ENCODE measurements around the gene BRD2.

The BRD2 gene

GRCh38 chr6:32950010-32950409, 18.4 kb upstream of the BRD2 start:
- H3K9me3 ChIP-seq (ENCODE audit: insufficient read depth, low read length) = 0 out of 2 replicates have a peak, but pooled peaks cover 5% of the 10 kb centered on the region
- no peak overlapping the region for H3K9ac ChIP-seq (ENCODE audit: insufficient read length, low read depth)
- H3K4me3 ChIP-seq (ENCODE audit: insufficient read length, low read depth) = no peak overlapping the region
- H3K36me3 ChIP-seq (ENCODE audit: insufficient read depth, insufficient read length, low read length) = no peaks in the 10 kb centered on the region
- TF ChIP-seq ZNF274 (IDR thresholded peaks at IDR 0.05; ENCODE audit: low read depth, low read length) = no peak
- no peak for DNase-seq (ENCODE audit: low read depth, low spot score)
- H3K27me3 ChIP-seq (ENCODE audit: insufficient read depth, insufficient read length) = no peaks in the 10 kb centered on the region
- H3K4me1 ChIP-seq (ENCODE audit: insufficient read depth, insufficient read length) = no peaks in the 10 kb centered on the region

GRCh38 chr6:32950449-32950848, 17.9 kb upstream of the BRD2 start:
- H3K4me1 ChIP-seq (ENCODE audit: insufficient read depth, insufficient read length) = no peaks in the 10 kb centered on the region
- no peak overlapping the region for H3K4me3 ChIP-seq (ENCODE audit: insufficient read length, low read depth)
- H3K27me3 ChIP-seq (ENCODE audit: insufficient read depth, insufficient read length) = no peaks in the 10 kb centered on the region
- 0 out of 2 replicates have a peak, but pooled peaks cover 5% of the 10 kb centered on the region for H3K9me3 ChIP-seq (ENCODE audit: insufficient read depth, low read length)
- TF ChIP-seq SUZ12 (IDR thresholded peaks at IDR 0.05; ENCODE audit: extremely low read depth, insufficient read depth, insufficient read length) (no peak), ZNF274 (IDR thresholded peaks at IDR 0.05; ENCODE audit: low read depth, low read length) (no peak), YY1 (IDR thresholded peaks at IDR 0.05; ENCODE audit: insufficient read depth, insufficient read length) (no peak)
- H3K9ac ChIP-seq (ENCODE audit: insufficient read length, low read depth) = no peak overlapping the region
- no peak for DNase-seq (ENCODE audit: low read depth, low spot score)
- no peaks in the 10 kb centered on the region for H3K36me3 ChIP-seq (ENCODE audit: insufficient read depth, insufficient read length, low read length)

DNA sequence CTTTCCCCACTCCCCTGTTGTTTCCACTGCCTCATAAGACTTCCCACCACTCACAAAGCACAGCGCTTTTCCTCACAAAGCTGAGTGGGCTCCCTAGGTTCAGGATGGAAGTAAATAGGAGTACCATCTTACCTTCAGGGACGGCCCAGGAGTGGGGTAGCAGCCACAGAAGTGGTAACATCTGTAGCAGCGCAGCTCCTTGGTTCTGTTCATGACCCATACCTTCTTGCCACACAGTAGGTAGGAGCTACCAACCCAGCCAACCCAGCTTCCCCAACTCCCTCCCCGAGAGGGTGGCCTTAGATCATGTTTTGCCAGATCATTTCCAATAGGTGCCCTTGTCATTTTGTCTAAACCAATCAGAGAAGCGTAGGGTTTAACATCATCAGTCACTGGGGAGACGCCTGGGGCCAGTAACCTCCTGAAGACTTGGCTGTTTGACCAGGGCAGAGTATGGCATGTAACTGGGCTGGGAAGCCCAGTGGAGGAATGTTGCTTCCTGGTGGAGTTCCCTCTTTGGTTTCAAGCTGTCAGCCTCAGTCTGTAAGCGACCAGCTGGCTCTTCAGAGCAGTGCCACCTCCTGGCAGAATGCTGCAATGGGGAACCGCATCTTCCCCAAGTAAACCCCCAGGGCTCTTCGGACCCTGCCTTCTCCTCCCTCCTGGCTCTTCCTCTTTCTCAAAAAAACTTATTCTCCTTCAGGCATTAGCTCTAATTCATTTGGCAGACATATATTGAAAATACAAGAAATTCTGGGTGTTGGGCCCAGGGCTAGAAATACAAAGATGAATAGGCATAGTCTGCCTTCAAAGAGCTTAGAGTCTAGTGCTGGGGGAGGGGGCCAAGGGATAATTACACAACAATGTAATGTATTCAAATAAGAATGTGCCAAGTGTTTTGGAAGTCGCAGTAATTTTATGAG, 15.3 kb upstream of the BRD2 start, which contains the start of gene HLA-DMA:
Gene HLA-DMA, minus strand, starts transcription at position 281 of the 923 bp plus-strand sequence. Its CDS starts 61 bp downstream, at position 220.
- no peaks in the 10 kb centered on the region for H3K27me3 ChIP-seq (ENCODE audit: insufficient read depth, insufficient read length)
- no peaks in the 10 kb centered on the region for H3K36me3 ChIP-seq (ENCODE audit: insufficient read depth, insufficient read length, low read length)
- H3K9me3 ChIP-seq (ENCODE audit: insufficient read depth, low read length) = no peaks in the 10 kb centered on the region
- DNase-seq (ENCODE audit: low read depth, low spot score) = no peak
- H3K4me1 ChIP-seq (ENCODE audit: insufficient read depth, insufficient read length) = no peaks in the 10 kb centered on the region
- H3K9ac ChIP-seq (ENCODE audit: insufficient read length, low read depth) = no peak within 1 kb of the TSS
- H3K4me3 ChIP-seq (ENCODE audit: insufficient read length, low read depth) = no peak within 1 kb of the TSS
- TF ChIP-seq SUZ12 (IDR thresholded peaks at IDR 0.05; ENCODE audit: extremely low read depth, insufficient read depth, insufficient read length) (no peak), ZNF274 (IDR thresholded peaks at IDR 0.05; ENCODE audit: low read depth, low read length) (no peak), YY1 (IDR thresholded peaks at IDR 0.05; ENCODE audit: insufficient read depth, insufficient read length) (no peak)

DNA sequence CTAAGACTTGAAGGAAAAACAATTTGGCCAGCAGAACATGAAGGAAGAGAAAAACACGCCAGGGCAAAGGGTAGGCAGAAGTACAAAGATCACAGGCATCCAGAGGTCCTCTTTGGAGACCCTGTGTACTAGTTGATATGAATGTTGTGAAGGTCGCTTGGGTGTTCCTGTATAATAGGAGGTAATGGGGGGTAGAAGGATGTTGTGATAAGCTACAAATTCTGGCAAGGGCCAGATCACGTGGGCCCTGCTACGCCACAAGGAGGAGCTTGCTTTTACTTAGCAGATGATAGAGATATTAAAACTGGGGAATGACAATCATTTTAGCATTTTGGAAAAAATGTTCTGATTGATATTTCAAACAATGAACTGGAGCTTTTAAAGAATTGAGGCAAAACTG, 14.6 kb upstream of the BRD2 start:
- Histone ChIP-seq H3K4me3 (ENCODE audit: insufficient read length, low read depth) (no peak overlapping the region), H3K9me3 (ENCODE audit: insufficient read depth, low read length) (no peaks in the 10 kb centered on the region), H3K9ac (ENCODE audit: insufficient read length, low read depth) (no peak overlapping the region), H3K36me3 (ENCODE audit: insufficient read depth, insufficient read length, low read length) (peaks cover 4% of the 10 kb centered on the region), H3K27me3 (ENCODE audit: insufficient read depth, insufficient read length) (no peaks in the 10 kb centered on the region), H3K4me1 (ENCODE audit: insufficient read depth, insufficient read length) (no peaks in the 10 kb centered on the region)
- TF ChIP-seq YY1 (IDR thresholded peaks at IDR 0.05; ENCODE audit: insufficient read depth, insufficient read length) (no peak), ZNF274 (IDR thresholded peaks at IDR 0.05; ENCODE audit: low read depth, low read length) (no peak), SUZ12 (IDR thresholded peaks at IDR 0.05; ENCODE audit: extremely low read depth, insufficient read depth, insufficient read length) (no peak)
- no peak for DNase-seq (ENCODE audit: low read depth, low spot score)

DNA sequence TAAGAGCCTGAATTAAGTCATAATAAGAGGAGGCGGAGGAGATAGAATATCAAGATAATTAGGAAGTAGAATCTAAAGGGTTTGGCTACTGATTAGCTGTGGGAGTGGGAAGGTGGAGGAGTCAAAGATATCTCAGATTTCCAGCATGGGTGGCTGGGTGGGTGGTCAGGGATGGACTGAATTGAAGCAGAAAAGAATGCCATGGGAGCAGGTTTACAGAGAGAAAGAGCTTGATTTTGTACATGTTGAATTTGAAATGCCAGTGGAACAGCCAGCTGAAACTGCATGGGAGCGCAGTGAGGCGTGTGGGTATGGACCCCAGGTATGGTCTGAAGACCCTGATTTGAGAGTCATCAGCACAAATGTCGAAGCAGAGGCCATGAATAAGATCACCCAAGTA, 14.1 kb upstream of the BRD2 start:
- Histone ChIP-seq H3K9me3 (ENCODE audit: insufficient read depth, low read length) (no peaks in the 10 kb centered on the region), H3K27me3 (ENCODE audit: insufficient read depth, insufficient read length) (no peaks in the 10 kb centered on the region), H3K4me3 (ENCODE audit: insufficient read length, low read depth) (no peak overlapping the region), H3K36me3 (ENCODE audit: insufficient read depth, insufficient read length, low read length) (peaks cover 4% of the 10 kb centered on the region), H3K9ac (ENCODE audit: insufficient read length, low read depth) (no peak overlapping the region), H3K4me1 (ENCODE audit: insufficient read depth, insufficient read length) (no peaks in the 10 kb centered on the region)
- TF ChIP-seq SUZ12 (IDR thresholded peaks at IDR 0.05; ENCODE audit: extremely low read depth, insufficient read depth, insufficient read length) (no peak), YY1 (IDR thresholded peaks at IDR 0.05; ENCODE audit: insufficient read depth, insufficient read length) (no peak), ZNF274 (IDR thresholded peaks at IDR 0.05; ENCODE audit: low read depth, low read length) (no peak)
- no peak for DNase-seq (ENCODE audit: low read depth, low spot score)

DNA sequence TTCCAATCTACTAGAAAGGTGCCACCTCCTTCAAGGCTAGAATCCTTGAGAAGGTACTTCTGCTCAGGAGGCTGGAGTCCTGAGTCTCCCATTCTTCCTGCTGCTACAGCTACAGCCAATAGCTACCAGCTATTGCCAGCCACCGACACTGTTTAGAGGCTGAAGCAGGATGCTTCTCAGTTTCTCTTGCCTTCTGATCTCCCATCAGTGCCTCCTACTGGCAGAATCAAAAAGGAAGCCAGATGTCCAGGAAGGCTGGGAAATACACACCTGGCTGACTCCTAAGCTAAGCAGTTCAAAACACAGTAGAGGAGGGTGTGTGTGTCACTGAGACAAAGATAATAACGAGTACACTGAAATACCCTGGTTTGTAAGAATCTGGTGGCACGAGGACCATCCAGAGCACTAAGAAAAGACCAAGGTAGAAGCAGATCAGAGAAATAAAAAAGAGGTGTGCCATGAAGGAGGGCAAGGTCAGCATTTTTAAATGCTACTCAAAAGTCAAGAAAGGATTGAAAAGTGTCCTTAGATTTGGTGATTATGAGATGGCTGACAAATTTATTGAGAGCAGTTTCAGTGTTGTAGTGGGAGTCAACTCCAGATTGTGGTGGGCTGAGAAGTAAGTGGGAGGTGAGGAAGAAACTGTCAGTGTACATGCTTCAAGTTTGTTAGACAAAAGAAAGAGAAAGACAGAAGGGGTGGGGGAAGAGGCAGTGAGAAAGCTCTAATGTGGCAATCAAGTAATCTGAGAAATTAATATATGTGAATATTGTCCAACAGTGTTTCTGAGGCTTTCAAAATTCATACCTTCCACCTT, 13.2 kb upstream of the BRD2 start:
- Histone ChIP-seq H3K9me3 (ENCODE audit: insufficient read depth, low read length) (no peaks in the 10 kb centered on the region), H3K4me1 (ENCODE audit: insufficient read depth, insufficient read length) (no peaks in the 10 kb centered on the region), H3K9ac (ENCODE audit: insufficient read length, low read depth) (no peak overlapping the region), H3K36me3 (ENCODE audit: insufficient read depth, insufficient read length, low read length) (peaks cover 4% of the 10 kb centered on the region), H3K27me3 (ENCODE audit: insufficient read depth, insufficient read length) (no peaks in the 10 kb centered on the region), H3K4me3 (ENCODE audit: insufficient read length, low read depth) (no peak overlapping the region)
- TF ChIP-seq SUZ12 (IDR thresholded peaks at IDR 0.05; ENCODE audit: extremely low read depth, insufficient read depth, insufficient read length) (no peak), ZNF274 (IDR thresholded peaks at IDR 0.05; ENCODE audit: low read depth, low read length) (no peak), YY1 (IDR thresholded peaks at IDR 0.05; ENCODE audit: insufficient read depth, insufficient read length) (no peak)
- no peak for DNase-seq (ENCODE audit: low read depth, low spot score)

DNA sequence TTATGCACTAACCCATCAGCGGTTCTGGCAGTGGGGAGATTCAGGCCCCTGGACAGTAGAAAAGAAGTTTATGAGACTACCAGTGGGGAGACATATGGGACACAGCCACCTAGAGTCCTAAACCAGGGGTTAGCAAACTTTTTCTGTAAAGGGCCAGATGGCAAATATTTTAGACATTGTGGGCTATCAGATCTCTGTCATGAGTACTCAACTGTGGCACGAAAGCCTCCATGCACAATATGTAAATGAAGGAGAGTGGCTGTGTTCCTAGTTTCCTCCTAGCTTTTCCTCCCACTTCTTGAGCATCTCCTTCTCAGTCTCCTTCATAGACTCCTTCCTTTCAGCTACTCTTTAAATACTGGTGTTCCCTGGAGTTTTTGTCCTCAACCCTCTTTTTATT, 12.2 kb upstream of the BRD2 start:
- DNase-seq (ENCODE audit: low read depth, low spot score) = no peak
- H3K9ac ChIP-seq (ENCODE audit: insufficient read length, low read depth) = no peak overlapping the region

More for the DNA sequence above, 12.2 kb upstream of the BRD2 start:
- peaks cover 4% of the 10 kb centered on the region for H3K36me3 ChIP-seq (ENCODE audit: insufficient read depth, insufficient read length, low read length)
- TF ChIP-seq SUZ12 (IDR thresholded peaks at IDR 0.05; ENCODE audit: extremely low read depth, insufficient read depth, insufficient read length) (no peak), YY1 (IDR thresholded peaks at IDR 0.05; ENCODE audit: insufficient read depth, insufficient read length) (no peak), ZNF274 (IDR thresholded peaks at IDR 0.05; ENCODE audit: low read depth, low read length) (no peak)
- H3K9me3 ChIP-seq (ENCODE audit: insufficient read depth, low read length) = no peaks in the 10 kb centered on the region
- no peak overlapping the region for H3K4me3 ChIP-seq (ENCODE audit: insufficient read length, low read depth)
- H3K27me3 ChIP-seq (ENCODE audit: insufficient read depth, insufficient read length) = no peaks in the 10 kb centered on the region
- H3K4me1 ChIP-seq (ENCODE audit: insufficient read depth, insufficient read length) = no peaks in the 10 kb centered on the region

All from NT2/D1 (cell line).